SIG-M5 treated with dmso at 0.1 percent for 504 hours (cell line): ENCODE data around the gene FEZF1.

Experiments used
- DNase-seq: peaks from one replicate; lab custom pipeline; 2025; ENCODE audit not compliant: unreplicated experiment; lab: John Stamatoyannopoulos, UW

Gene FEZF1

GRCh38 chr7:122273117-122273516 is 31.4 kb downstream of the FEZF1 start:
- DNase-seq: no peak

GRCh38 chr7:122269241-122269640 is 35.3 kb downstream of the FEZF1 start:
- no peak for DNase-seq

- no peak for DNase-seq
Observed at GRCh38 chr7:122268101-122268500, 36.4 kb downstream of the FEZF1 start.

GRCh38 chr7:122262246-122262645 is 42.3 kb downstream of the FEZF1 start:
- no peak for DNase-seq

GRCh38 chr7:122261442-122261841 is 43.1 kb downstream of the FEZF1 start:
- DNase-seq: no peak

- no peak for DNase-seq
Observed at GRCh38 chr7:122261016-122261415, 43.5 kb downstream of the FEZF1 start.

- DNase-seq: no peak
Observed at GRCh38 chr7:122260336-122260735, 44.2 kb downstream of the FEZF1 start.

GRCh38 chr7:122258971-122259370 is 45.6 kb downstream of the FEZF1 start:
- DNase-seq: no peak

GRCh38 chr7:122257056-122257455 is 47.5 kb downstream of the FEZF1 start:
- no peak for DNase-seq

- no peak for DNase-seq
Observed at GRCh38 chr7:122256046-122256445, 48.5 kb downstream of the FEZF1 start.

GRCh38 chr7:122255454-122255853 is 49.1 kb downstream of the FEZF1 start:
- DNase-seq: no peak
